ENCODE results near the gene TRAF3.

The TRAF3 gene

GRCh38 chr14:102866982-102867761, 89.9 kb downstream of the TRAF3 start:
- Histone ChIP-seq H3K4me3 (ENCODE audit: low read depth, low read length) (no peak overlapping the region), H3K27me3 (replicated peaks) (no peaks in the 10 kb centered on the region), H3K27ac (no peak overlapping the region), H3K36me3 (replicated peaks) (peaks cover 12% of the 10 kb centered on the region)
- DNase-seq: no peak
- in situ Hi-C loops (cut with HindIII; ENCODE audit: low pct_ligation_motif_present, low sequenced_read_pairs): no loop called here
- TF ChIP-seq, protein P1, sequence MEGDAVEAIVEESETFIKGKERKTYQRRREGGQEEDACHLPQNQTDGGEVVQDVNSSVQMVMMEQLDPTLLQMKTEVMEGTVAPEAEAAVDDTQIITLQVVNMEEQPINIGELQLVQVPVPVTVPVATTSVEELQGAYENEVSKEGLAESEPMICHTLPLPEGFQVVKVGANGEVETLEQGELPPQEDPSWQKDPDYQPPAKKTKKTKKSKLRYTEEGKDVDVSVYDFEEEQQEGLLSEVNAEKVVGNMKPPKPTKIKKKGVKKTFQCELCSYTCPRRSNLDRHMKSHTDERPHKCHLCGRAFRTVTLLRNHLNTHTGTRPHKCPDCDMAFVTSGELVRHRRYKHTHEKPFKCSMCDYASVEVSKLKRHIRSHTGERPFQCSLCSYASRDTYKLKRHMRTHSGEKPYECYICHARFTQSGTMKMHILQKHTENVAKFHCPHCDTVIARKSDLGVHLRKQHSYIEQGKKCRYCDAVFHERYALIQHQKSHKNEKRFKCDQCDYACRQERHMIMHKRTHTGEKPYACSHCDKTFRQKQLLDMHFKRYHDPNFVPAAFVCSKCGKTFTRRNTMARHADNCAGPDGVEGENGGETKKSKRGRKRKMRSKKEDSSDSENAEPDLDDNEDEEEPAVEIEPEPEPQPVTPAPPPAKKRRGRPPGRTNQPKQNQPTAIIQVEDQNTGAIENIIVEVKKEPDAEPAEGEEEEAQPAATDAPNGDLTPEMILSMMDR (IDR thresholded peaks at IDR 0.05; ENCODE audit: low read depth, low read length, missing control alignments): no peak

DNA sequence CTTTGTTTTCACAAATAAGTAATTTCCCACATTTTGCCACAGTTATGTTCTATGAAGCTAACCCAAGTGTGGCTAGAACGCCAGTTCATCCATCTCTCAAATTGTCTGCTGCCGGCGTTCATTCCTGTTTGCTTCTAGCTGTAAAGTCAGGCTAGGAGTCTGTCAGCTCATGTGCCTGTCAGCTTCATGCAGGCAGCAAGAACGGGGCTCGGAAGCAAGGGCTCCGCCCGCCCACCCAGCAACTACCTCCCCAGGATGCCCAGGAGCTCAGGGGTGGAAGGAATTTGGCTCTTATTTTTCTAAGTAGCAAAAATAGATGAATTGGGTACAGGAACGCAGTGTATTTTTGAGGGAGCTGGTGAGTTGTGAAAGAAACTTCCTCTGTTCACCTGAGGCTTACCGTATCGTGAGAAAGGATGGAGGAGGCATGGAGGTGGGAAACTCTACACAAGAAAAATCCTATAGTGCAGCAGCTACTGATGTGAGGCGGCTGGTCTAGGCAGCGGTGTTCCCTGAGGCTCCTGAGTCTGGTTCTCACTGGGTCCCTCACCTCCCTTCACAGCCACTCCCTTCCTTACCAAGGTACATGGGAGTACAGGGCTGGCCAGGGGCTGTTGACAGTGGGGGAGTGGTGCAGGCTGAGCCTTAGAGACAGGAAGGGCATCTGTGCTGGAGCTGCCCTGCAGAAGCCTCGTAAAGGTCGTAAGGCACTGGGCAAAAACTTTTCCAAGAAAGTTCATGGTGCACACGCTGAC, 90.8 kb downstream of the TRAF3 start:
- TF ChIP-seq, protein P1 (IDR thresholded peaks at IDR 0.05; ENCODE audit: low read depth, low read length, missing control alignments): no peak
- no peak overlapping the region for H3K27ac ChIP-seq
- no peak overlapping the region for H3K4me3 ChIP-seq (ENCODE audit: low read depth, low read length)
- in situ Hi-C loops (cut with HindIII; ENCODE audit: low pct_ligation_motif_present, low sequenced_read_pairs): no loop called here
- no peaks in the 10 kb centered on the region for H3K27me3 ChIP-seq (replicated peaks)
- no peak for DNase-seq
- H3K36me3 ChIP-seq (replicated peaks): peaks cover 13% of the 10 kb centered on the region

GRCh38 chr14:102868956-102869547, 91.8 kb downstream of the TRAF3 start:
- no peak overlapping the region for H3K27ac ChIP-seq
- no peak for DNase-seq

DNA sequence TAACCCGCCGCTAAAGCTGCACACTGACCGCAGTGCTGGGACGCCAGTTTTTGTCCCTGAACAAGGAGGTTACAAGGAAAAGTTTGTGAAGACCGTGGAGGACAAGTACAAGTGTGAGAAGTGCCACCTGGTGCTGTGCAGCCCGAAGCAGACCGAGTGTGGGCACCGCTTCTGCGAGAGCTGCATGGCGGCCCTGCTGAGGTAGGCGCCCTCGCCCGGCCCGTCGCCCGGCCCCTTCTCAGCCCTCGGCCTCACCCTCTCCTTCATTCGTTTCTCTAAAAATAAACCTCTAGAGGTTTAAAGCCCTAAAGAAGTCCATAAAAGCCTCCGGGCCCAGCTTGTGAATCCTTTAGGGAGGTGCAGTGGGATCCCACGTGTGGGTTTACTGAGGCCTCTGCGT, 93.0 kb downstream of the TRAF3 start:
- no peak for DNase-seq
- TF ChIP-seq, protein P1 (IDR thresholded peaks at IDR 0.05; ENCODE audit: low read depth, low read length, missing control alignments): no peak
- Histone ChIP-seq H3K4me3 (ENCODE audit: low read depth, low read length) (no peak overlapping the region), H3K27ac (no peak overlapping the region), H3K36me3 (replicated peaks) (peaks cover 15% of the 10 kb centered on the region), H3K27me3 (replicated peaks) (no peaks in the 10 kb centered on the region)
- in situ Hi-C loops (cut with HindIII; ENCODE audit: low pct_ligation_motif_present, low sequenced_read_pairs): no loop called here

More at GRCh38 chr14:102868956-102869547, 91.8 kb downstream of the TRAF3 start:
- in situ Hi-C loops (cut with HindIII; ENCODE audit: low pct_ligation_motif_present, low sequenced_read_pairs): no loop called here
- Histone ChIP-seq H3K36me3 (replicated peaks) (peaks cover 15% of the 10 kb centered on the region), H3K27me3 (replicated peaks) (no peaks in the 10 kb centered on the region), H3K4me3 (ENCODE audit: low read depth, low read length) (no peak overlapping the region)
- TF ChIP-seq, protein P1 (IDR thresholded peaks at IDR 0.05; ENCODE audit: low read depth, low read length, missing control alignments): no peak

DNA sequence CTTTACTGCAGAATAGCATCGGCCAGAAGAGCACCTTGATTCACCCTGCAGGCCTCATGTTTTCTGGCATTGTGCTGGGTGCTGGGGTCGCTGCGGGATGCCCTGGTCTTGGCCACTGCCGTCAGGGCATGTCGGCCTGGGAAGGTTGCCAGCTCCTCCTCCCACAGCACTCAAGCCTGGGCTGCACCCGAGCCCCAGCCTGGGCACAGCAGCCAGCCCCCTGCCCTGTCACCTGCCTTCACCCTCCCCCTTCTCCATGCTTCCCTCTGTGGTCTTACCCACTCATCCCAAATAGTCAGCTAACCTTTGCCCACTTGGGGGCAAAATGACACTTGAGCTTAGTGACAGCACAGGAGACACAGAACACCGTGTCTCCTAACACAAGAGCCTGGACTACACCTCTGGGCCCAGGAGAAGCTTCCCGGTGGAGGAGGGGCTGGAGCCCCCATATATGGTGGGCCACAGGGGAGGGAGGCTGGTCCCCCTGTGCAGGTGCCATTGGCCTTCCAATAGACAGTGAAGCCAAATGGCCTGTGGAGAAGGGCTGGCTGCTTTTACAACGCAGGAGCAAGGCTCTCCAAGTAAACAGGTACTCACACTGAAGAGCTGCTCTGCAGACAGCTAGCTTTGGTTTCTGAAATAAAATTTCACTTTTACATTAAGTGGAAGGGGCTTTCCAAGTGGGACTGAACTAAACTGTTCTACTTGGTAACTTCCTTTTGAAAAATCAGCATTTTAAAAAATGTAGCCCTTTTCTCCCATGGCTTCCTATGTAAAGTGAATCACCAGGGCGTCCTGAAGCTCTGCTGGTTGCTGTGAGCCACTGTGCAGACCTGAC, 94.0 kb downstream of the TRAF3 start:
- Histone ChIP-seq H3K27me3 (replicated peaks) (no peaks in the 10 kb centered on the region), H3K4me3 (ENCODE audit: low read depth, low read length) (no peak overlapping the region), H3K27ac (no peak overlapping the region), H3K36me3 (replicated peaks) (peaks cover 14% of the 10 kb centered on the region)
- TF ChIP-seq, protein P1 (IDR thresholded peaks at IDR 0.05; ENCODE audit: low read depth, low read length, missing control alignments): no peak
- in situ Hi-C loops (cut with HindIII; ENCODE audit: low pct_ligation_motif_present, low sequenced_read_pairs): no loop called here
- no peak for DNase-seq
